ENCODE measurements around the gene EMC9.

GRCh38 chr14:24092505-24093206 lies 48.7 kb downstream of the EMC9 start:
- no peak for TF ChIP-seq POLR2A (IDR thresholded peaks at IDR 0.05; ENCODE audit: low read depth, low read length)
- TF ChIP-seq POLR2AphosphoS5 (IDR thresholded peaks at IDR 0.05; ENCODE audit: low read depth, low read length), result no peak
- no peak for TF ChIP-seq TAF1 (IDR thresholded peaks at IDR 0.05; ENCODE audit: low read depth, low read length)
- TF ChIP-seq SPI1 (IDR thresholded peaks at IDR 0.05; ENCODE audit: low read depth, low read length), result no peak
- TF ChIP-seq PAX5 (IDR thresholded peaks at IDR 0.05; ENCODE audit: insufficient read depth, low read length, severe bottlenecking), result no peak
- no peak for TF ChIP-seq POU2F2 (IDR thresholded peaks at IDR 0.05; ENCODE audit: low read depth, low read length)

Measured in GM12891 (cell line).